Epithelial cell of prostate (primary cell): ENCODE results near the gene TIPRL.
"Not testable (repeated sequence)": the region's sequence is repeated elsewhere in the genome, so short reads cannot be mapped to it uniquely, and the experiment has no call there.

Experiments used
- DNase-seq: peaks from one replicate; pipeline ENCODE4 v3.0.0-alpha.2; 2011; ENCODE audit warnings: low read depth, low spot score
- H3K27ac ChIP-seq: fragments of 450-650 bp; 2 replicates; pipeline ENCODE4 v1.5.1; 2017; ENCODE audit warnings: mild to moderate bottlenecking

Gene TIPRL

DNA sequence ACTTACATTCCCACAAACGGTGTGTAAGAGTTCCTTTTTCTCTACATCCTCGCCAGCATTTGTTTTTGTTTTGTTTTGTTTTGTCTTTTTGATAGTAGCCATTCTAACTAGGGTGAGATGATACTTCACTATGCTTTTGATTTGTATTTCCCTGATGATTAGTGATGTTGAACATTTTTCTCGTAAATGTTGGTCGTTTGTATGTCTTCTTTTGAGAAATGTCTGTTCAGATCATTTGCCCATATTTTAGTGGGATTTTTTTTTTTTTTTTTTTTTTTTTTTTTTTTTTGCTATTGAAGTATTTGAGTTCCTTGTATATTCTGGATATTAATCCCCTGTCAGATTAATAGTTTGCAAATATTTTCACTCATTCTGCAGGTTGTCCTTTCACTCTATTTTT lies 22.9 kb upstream of the TIPRL start:
- H3K27ac ChIP-seq: no peak overlapping the region
- DNase-seq: no peak

DNA sequence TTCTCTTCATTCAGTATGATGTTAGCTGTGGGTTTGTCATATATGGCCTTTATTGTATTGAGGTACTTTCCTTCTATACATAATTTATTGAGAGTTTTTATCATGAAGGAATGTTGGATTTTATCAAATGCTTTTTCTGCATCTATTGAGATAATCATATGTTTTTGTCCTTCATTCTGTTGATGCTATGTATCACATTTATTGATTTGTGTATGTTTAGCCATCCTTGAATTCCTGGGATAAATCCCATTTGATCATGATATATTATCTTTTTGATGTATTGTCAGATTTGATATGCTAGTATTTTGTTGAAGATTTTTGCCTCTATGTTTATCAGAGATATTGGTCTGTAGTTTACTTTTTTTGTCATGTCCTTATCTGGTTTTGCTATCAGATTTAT lies 21.1 kb upstream of the TIPRL start:
- no peak overlapping the region for H3K27ac ChIP-seq
- no peak for DNase-seq

DNA sequence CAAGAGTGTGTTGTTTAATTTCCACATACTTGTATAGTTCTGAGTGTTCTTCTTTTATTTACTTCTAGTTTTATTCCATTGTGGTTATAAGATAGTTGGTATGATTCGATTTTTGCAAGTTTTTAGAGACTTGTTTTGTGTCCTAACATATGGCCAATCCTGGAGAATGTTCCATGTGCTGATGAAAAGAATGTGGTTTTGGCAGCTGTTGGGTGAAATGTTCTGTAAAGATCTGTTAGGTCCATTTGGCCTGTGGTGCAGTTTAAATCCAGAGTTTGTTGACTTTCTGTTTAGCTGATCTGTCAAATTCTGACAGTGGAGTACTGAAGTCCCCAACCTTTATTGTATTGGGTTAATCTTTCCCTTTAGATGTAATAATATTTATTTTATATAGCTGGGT lies 19.5 kb upstream of the TIPRL start:
- no peak overlapping the region for H3K27ac ChIP-seq
- no peak for DNase-seq

DNA sequence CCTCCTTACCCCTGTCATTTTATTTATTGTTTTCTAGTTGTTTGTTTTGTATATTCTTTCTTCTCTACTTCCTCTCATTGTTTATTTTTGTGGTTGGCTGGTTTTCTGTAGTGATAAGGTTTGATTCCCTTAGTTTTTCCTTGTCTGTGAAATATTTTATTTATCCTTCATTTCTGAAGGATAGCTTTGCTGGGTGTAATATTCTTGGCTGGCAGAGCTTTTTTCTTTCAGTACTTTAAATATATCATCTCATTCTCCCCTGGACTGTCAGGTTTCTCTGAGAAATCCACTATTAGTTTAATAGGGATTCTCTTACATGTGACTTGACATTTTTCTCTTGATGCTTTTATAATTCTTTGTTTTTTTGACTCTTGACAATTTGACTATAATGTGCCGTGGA lies 18.8 kb upstream of the TIPRL start:
- DNase-seq: no peak
- no peak overlapping the region for H3K27ac ChIP-seq

DNA sequence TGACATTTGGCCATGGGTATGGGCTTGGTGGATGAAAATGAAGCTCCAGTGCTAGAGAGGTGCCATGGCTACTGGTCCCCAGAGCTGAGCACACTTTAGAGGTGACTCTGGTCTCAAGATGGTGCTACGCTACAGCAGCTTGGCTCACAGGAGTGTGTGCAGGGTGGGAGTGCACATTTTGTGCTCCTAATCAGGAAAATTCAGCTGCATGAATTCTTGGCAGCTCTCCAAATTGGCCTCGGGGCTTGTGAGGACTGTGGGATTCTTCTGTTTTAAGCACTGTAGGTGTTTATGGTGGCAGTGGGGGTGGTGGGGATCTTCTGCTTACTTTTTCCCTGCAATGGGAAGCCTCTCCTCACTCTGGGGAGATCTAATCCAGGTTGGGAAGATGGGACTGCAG lies 17.3 kb upstream of the TIPRL start:
- no peak for DNase-seq
- no peak overlapping the region for H3K27ac ChIP-seq

DNA sequence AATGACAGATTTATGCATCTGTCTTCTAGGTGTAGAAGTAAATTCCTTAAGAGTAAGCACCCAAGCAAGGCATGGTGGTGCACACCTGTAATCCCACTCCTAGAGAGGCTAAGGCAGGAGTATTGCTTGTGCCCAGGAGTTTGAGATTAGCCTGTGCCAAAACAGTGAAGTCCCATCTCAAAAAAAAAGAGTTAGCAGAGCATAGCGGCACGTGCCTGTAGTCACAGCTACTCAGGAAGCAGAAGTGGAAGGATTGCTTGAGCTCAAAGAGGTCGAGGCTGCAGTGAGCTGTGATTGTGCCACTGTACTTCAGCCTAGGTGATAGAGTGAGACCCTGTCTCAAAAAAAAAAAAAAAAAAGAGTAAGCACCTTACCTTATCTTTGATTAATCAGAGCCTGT lies 15.1 kb upstream of the TIPRL start:
- no peak overlapping the region for H3K27ac ChIP-seq
- DNase-seq: no peak

DNA sequence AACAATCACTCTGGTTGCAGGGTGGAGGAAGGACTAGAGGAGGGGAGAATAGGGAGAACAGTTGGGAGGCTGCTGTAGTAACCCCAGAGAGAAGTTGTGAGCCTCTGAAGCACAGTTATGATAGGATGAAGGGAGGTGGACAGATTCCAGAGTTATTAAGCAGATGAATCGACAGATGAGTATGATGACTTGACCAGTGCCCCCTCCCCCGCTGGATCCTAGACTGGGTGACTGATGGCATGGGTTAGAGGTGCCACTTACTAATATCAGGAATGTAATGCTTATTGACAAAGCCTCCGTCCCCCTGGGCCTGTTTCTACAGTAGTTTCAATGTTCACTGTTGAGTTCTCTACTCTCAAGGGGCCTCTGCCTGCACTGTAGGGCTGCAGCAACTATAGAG lies 14.0 kb upstream of the TIPRL start:
- no peak for DNase-seq
- H3K27ac ChIP-seq: no peak overlapping the region

DNA sequence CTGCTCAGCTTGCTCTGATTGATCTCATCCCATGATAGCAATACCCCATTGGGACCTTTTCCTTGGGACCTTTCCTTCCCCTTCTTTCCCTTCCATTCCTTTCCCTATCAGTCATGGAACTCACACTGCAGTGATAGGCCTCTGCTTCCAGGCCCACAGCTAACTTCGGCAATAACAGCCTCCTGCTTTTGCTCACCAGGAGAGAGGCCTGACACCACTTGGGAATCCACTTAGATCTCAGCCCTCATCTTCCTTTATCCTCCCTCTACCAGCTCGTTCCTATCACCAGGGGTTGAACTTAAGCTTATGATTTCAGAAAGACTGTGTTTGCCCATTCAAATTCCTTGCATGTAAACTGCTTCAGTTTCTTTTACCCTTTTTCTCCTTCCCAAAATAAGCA lies 11.0 kb upstream of the TIPRL start:
- DNase-seq: no peak
- H3K27ac ChIP-seq: no peak overlapping the region

DNA sequence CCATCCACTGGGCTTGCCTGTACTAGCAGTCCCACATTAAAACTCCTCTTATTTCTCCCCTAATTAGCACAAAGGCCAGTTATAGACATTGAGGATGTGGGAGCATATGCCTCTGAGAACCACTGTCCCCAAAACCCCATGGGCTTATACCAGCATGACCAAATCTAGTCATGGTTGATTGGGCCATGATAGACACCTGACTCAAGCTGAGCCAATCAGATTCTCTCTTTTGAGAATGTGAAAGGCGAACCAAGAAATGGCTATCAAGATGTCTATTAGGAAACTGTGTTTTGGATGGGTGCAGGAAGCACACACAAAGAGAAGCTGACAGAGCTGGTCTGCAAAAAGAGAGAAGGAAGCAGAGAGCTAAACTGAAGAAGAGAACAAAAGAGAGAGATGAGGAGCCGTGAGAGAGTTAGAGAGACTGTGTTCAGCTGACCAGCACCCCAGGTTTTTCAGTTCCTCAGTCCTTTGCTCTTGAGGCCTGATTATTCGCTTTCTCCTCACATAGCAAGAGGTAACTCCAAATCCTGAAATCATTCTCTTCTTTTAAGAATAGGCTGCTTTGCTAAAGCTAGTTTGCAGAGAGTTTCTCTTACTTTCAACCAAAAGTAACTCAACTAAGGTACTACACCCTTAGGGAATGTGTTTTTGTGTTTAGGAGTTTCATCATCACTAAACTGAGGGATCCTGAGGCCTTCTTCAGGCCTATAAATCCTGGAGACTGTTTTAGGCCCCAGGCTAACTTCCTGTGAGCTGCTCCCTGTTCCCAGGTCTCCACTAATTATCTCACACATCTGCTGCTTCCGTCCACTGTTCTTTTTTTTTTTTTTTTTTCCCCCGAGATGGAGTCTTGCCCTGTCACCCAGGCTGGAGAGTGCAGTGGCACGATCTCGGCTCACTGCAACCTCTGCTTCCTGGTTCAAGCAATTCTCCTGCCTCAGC lies 7.9 kb upstream of the TIPRL start:
- H3K27ac ChIP-seq: no peak overlapping the region
- DNase-seq: no peak

DNA sequence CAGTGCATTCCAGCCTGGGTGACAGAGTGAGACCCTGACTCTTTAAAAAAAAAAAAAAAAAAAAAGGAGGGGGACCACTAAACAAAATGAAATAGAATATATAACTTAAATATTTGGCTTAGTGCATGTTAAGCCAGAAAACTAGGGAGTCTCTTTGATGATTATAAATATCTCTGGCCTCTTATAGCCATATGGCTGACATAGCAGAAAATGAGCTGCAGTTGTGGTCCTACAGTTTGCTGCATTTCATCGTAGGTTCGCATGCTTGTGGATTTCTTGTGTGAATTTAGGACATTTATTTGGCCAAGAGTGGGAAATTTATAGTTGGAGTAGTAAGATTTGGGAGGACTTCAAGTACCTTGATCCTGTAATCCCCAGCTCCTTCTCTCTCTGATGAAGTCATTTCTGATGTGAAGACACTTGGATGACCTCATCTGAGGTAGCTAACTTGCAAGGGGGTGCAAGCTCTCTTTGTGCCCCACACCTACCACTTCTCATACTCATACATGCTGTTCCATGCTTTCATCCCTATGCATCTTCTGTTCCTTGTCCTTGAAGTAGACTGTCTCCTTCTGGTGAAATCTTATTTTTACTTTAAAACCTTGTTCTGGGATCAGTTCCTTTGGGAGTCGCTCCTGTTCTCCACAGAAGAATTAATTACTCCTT lies 6.4 kb upstream of the TIPRL start:
- DNase-seq: no peak
- H3K27ac ChIP-seq: no peak overlapping the region

DNA sequence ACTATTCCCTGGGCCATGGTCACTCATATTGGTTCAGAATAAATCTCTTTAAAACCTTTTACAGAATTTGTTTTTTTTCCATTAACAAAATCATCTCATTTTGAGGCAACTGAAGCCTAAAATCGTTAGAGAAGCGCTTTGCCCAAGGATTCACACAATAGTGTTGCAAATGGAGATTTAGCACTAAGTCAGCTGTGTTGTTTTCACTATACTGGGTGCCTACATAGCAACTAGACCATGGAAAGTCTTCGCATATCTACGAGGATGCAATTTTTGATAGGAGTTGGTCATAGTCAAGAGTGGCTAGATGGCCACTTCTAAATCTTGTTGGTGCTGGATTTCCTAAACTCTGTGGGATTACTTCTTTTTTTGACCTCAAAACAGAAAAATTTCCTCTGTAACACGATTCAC lies 530 bp upstream of the TIPRL start:
- DNase-seq: no peak

DNA sequence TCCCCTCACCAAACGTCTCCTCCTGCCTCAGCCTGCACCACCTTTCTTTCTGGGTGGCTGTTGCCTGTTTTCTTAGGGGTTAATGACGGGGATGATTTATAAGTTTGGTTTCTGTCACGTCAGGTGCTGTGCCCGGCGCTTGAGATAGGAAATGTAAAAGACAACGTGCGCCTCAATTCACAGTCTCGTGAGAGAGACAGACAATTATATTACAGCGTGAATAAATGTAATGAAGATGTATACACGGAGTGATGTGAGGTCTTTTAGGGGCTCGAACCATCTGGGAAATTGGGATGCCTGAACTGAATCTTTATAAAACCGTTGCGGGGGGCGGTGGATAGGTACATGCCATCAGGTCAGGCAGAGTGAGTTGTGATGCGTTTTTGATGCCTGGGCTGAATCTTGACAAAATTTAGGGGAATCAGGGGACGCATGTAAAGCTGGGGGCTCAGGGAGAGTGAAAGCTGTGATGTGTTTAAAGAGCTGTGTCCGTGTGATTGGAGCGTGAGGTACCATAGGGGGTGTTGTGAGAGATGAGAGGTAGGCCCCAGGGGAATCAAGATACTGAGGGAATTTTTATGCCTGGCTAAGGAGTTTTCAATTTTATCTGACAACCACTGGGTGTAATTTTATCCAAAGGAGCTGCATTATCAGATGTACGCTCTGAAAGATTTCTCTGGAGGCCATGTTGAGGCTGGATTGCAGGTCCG lies 831 bp downstream of the TIPRL start:
- peak overlapping the region; percentile 93 for H3K27ac ChIP-seq
- no peak for DNase-seq

More for the DNA sequence above, 530 bp upstream of the TIPRL start:
- H3K27ac ChIP-seq: peak overlapping the region; percentile 93

DNA sequence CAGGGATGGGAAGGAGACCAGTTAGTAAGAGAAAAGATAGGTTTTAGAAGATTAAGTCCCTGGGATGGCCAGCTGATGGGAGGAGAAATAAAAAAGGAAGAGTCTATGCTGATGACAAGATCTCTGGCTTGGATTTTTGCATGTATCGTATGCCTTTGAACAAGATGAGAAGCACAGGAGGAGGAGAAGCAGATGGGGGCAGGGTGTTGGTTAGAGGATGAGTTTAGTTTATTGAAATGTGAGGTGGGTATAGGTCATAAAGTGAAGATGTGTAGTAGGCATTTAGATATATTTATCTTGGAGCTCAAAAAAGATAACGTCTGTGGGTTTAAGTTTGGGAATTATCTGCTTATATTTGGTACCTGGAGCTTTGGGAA lies 1.4 kb downstream of the TIPRL start:
- H3K27ac ChIP-seq: peak overlapping the region; percentile 93
- no peak for DNase-seq

DNA sequence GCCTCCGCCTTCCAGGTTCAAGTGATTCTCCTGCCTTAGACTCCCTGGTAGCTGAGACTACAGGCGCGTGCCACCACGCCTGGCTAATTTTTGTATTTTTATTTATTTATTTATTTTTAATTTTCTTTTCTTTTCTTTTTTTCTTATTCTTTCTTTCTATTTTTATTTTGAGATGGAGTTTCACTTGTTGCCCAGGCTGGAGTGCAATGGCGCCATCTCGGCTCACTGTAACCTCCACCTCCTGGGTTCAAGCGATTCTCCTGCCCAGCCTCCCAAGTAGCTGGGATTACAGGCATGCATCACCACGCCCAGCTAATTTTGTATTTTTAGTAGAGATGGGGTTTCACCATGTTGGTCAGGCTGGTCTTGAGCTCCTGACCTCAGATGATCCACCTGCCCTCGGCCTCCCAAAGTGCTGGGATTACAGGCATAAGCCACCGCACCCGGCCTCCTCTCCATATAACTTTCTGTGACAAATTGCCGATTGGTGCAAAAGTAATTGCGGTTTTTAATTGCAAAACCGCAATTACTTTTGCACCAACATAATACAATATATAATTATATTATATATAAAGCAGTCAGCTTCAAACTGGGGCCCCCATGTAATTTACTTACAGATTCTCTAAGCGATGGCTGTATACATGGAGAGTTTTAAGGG lies 2.4 kb downstream of the TIPRL start:
- peak overlapping the region; percentile 93 for H3K27ac ChIP-seq
- DNase-seq: not testable (repeated sequence)

DNA sequence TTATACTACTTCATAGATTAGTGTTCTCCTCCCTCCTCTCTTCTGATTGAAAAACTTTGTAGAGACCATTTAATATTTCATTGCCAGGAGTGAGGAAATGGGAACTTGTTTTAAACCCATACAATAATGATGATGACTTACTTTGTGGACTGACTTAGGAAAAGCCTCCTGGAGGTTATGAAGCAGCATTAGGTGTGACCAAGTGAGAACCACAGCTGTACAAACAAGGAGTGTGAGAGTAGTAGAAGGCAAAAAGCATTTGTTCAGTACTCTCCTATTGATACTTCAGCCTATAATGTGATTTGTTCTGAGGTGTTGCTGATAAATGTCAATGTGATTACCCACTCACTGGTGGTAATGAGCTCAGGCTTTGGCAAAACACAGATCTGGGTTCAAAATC lies 8.4 kb downstream of the TIPRL start:
- no peak overlapping the region for H3K27ac ChIP-seq
- DNase-seq: no peak

DNA sequence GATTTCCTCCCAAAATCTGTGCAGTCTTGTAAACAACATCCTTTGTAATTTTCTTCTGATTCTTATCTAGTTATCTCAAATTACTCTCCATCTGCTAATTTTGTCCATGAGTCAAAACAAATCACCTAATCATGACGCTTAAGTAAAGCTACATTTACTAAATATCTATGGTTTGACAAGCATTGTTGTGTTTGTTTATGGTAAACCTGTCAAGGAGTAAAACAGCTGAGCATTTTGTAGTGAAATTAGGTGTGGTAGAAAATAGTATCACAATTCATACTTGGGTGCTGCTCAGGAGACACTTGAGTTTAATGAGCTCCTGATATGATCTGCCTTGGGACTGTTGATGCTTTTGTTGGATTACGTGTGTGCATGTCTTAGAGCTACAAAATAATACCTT lies 11.6 kb downstream of the TIPRL start:
- H3K27ac ChIP-seq: no peak overlapping the region
- no peak for DNase-seq

DNA sequence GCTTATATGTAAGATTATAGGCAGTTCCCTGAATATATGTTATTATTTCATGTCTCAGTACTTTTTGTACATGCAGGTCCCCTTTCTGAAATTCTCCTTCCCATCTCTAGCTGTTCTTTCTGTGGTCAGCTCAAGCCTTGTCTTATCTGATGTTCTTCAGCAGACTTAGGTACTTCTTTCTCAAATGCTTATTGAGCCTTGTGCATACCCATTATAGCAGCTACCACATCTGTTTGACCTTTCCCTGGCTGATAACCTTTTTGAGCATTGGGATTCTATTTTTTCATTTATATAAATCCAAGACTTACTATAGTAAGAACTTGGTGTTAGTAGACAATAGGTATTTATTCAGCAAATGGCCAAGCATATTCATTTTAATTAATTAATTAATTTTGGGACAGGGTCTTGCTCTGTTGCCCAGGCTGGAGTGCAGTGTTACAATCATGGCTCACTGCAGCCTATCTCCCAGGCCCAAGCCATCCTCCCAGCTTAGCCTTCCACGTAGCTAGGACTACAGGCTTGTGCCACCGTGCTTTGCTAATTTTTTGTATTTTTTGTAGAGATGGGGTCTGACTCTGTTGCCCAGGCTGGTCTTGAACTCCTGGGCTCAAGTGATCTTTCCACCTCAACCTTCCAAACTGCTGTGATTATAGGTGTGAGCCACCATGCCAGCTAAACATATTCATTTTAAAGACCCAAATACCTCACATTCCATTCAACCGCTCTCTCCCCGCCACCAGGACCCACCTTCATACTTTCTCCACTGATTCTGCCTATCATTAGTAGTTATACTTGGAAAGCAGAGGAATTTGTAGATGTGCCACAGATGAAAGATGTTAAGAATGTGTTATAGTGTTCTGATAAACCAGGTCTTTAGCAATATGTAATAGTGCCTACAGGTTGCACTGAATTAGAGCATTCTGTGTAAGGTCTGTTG lies 16.7 kb downstream of the TIPRL start:
- DNase-seq: no peak
- no peak overlapping the region for H3K27ac ChIP-seq

DNA sequence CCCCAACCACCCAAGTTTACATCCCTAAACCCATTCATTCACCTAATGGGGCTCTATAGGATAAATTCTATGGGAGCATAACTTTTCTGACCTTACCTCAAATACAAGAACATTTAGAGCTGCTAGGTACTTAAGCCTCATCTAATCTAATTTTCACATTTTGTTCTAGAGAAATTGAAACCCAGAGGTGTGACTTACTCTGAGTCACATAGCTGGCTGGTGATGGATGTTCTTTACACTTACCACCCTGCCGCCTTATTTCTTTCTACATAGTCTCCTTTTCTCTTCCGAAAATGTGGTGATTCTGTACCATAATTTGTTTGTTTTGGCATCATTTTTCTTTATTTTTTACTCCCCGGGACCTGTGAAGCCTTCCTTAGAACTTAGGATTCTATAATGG lies 20.3 kb downstream of the TIPRL start:
- H3K27ac ChIP-seq: no peak overlapping the region
- DNase-seq: no peak

DNA sequence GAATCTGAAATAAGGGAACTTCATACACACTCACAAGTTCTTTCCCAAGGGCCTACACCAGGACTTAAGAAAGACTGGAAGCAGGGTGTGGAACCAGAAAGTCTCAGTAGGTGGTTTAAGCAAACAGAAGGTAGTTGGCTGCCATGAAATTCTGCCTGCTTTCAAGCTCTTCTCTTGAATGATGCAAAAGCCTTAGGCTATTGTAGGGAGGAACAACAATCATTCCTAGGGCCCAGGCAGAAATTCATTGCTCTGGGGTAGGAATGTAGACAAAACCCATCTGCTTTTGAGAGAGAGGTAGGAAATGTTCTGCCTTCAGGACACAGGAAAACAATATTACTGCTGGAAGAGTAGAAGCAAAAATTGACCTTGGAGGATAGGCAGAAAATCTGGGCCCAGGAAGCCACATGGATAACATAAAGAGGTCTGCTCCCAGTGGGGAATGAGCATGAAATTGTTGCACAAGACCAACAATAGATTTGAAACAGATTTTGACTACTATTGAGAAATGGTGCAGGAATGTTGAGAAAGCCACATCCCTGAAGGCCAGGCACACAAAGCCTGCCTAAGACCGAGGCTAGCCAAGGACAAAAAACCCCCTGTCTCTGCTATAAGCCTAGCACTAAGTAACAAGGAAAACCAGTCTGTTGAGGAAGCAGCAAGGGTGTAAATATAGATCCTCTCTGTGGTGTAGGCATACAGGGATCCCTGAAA lies 24.3 kb downstream of the TIPRL start:
- peak overlapping the region; percentile 21 for H3K27ac ChIP-seq
- no peak for DNase-seq
